NB4 (cell line): ENCODE data around the gene AGXT.
A peak's percentile ranks its signal among the peaks of the same experiment; 100 is the strongest.

ENCODE experiments used
- MYC ChIP-seq: IDR thresholded peaks from 2 replicates; pipeline ENCODE4 v1.6.1; 2011; ENCODE audit warnings: low read depth, low read length
- POLR2A ChIP-seq: IDR thresholded peaks from 2 replicates; pipeline ENCODE4 v1.6.1; 2011; ENCODE audit warnings: mild to moderate bottlenecking; ENCODE audit not compliant: insufficient read length; ENCODE audit errors: extremely low read depth
- TF ChIP-seq, protein P1 (sequence below): IDR thresholded peaks from one replicate; pipeline ENCODE4 v1.5.1; 2012; ENCODE audit warnings: low read depth, low read length
- TF ChIP-seq, protein P2 (sequence below): IDR thresholded peaks from 2 replicates; pipeline ENCODE4 v1.6.1; 2011; ENCODE audit warnings: low read depth, low read length

DNA sequence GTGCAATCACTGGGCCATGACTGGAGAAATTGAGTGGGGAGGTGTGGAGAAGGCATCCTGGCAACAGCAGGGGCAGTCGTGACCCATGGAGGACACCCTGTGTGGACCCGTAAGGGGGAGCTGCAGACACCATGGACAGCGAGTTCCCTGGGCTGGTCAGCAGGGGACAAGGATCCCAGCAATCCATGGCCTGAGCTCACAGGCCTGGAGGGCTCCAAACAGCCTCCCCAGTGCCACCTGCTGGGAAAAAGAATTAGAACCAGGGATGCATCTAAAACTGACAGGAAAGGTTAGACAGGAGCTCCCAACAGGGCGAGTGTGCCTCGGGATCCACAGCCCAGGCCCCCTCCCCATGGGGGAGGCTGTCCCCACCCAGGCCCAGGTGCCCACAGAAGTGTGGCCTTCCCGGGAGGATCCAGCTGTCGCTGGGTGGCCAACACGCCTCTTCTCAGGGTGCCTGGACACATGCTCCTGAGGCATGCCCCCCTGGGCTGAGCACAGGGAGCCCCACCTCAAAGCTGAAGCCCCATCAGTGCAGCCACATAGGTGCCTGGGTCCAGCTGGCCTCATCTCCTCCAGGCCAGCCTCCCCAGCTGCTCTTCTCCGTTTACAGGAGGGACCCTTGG, 28.1 kb upstream of the AGXT start:
- TF ChIP-seq, protein P1, sequence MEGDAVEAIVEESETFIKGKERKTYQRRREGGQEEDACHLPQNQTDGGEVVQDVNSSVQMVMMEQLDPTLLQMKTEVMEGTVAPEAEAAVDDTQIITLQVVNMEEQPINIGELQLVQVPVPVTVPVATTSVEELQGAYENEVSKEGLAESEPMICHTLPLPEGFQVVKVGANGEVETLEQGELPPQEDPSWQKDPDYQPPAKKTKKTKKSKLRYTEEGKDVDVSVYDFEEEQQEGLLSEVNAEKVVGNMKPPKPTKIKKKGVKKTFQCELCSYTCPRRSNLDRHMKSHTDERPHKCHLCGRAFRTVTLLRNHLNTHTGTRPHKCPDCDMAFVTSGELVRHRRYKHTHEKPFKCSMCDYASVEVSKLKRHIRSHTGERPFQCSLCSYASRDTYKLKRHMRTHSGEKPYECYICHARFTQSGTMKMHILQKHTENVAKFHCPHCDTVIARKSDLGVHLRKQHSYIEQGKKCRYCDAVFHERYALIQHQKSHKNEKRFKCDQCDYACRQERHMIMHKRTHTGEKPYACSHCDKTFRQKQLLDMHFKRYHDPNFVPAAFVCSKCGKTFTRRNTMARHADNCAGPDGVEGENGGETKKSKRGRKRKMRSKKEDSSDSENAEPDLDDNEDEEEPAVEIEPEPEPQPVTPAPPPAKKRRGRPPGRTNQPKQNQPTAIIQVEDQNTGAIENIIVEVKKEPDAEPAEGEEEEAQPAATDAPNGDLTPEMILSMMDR, result peak; percentile 60
- TF ChIP-seq POLR2A, result no peak
- TF ChIP-seq, protein P2, sequence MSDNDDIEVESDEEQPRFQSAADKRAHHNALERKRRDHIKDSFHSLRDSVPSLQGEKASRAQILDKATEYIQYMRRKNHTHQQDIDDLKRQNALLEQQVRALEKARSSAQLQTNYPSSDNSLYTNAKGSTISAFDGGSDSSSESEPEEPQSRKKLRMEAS, result no peak
- TF ChIP-seq MYC, result no peak
